Measurements from ENCODE around the gene TAF7. TPM values are rescaled to one million over a fixed set of nuclear protein-coding genes. Genes with fewer than 3 reads are reported as not detected.
"Not testable (repeated sequence)": the region's sequence is repeated elsewhere in the genome, so short reads cannot be mapped to it uniquely, and the experiment has no call there.

TAF7 gene
- total RNA-seq, 2 experiments from 2014 or later = 86.2 to 95.9 TPM

GRCh38 chr5:141349917-141350619, 29.5 kb upstream of the TAF7 start, which contains the start of gene PCDHGB1:
Gene PCDHGB1, plus strand, starts transcription at chr5:141350099. Its CDS starts 162 bp downstream, at chr5:141350261.
- Mint-ChIP-seq H3K27ac (no peak within 1 kb of the TSS), H3K9me3 (peaks cover 15% of the 10 kb centered on the region), H3K36me3 (peaks cover 2% of the 10 kb centered on the region), H3K4me3 (peak within 1 kb of the TSS; percentile 54), H3K4me1 (no peaks in the 10 kb centered on the region), H3K27me3 (peaks cover 38% of the 10 kb centered on the region)
- ATAC-seq (ENCODE audit: low read depth) (peak; percentile 66), DNase-seq (no peak)
- POLR2A ChIA-PET = no interaction called here

GRCh38 chr5:141346017-141346416, 25.4 kb upstream of the TAF7 start:
- H3K27ac Mint-ChIP-seq; H3K36me3 Mint-ChIP-seq; ATAC-seq (ENCODE audit: low read depth); H3K4me1 Mint-ChIP-seq; DNase-seq; H3K4me3 Mint-ChIP-seq; POLR2A ChIA-PET: not testable (repeated sequence)
- H3K27me3 Mint-ChIP-seq = peaks cover 38% of the 10 kb centered on the region
- H3K9me3 Mint-ChIP-seq = peaks cover 16% of the 10 kb centered on the region

GRCh38 chr5:141345327-141345726, 24.7 kb upstream of the TAF7 start:
- H3K4me3 Mint-ChIP-seq = no peak overlapping the region
- ATAC-seq (ENCODE audit: low read depth) (no peak), DNase-seq (no peak)
- H3K4me1 Mint-ChIP-seq = peaks cover 1% of the 10 kb centered on the region
- peak overlapping the region; percentile 6 for H3K27ac Mint-ChIP-seq
- H3K9me3 Mint-ChIP-seq = peaks cover 16% of the 10 kb centered on the region
- POLR2A ChIA-PET = no interaction called here
- peaks cover 2% of the 10 kb centered on the region for H3K36me3 Mint-ChIP-seq
- H3K27me3 Mint-ChIP-seq = peaks cover 39% of the 10 kb centered on the region

- POLR2A ChIA-PET = no interaction called here
- H3K4me3 Mint-ChIP-seq = peak overlapping the region; percentile 62
- peaks cover 37% of the 10 kb centered on the region for H3K27me3 Mint-ChIP-seq
- ATAC-seq (ENCODE audit: low read depth) = no peak
- peaks cover 1% of the 10 kb centered on the region for H3K4me1 Mint-ChIP-seq
- peaks cover 4% of the 10 kb centered on the region for H3K36me3 Mint-ChIP-seq
- H3K9me3 Mint-ChIP-seq = peaks cover 19% of the 10 kb centered on the region
- DNase-seq = no peak
- H3K27ac Mint-ChIP-seq = no peak overlapping the region
These were observed 23.4 kb upstream of the TAF7 start for GRCh38 chr5:141343953-141344463.

GRCh38 chr5:141343242-141343952, 22.8 kb upstream of the TAF7 start, which contains the start of gene PCDHGA3:
Gene PCDHGA3, plus strand, starts transcription at chr5:141343829. Its CDS starts 205 bp downstream, at chr5:141344034.
- peaks cover 20% of the 10 kb centered on the region for H3K9me3 Mint-ChIP-seq
- ATAC-seq (ENCODE audit: low read depth) (no peak), DNase-seq (no peak)
- H3K4me3 Mint-ChIP-seq = peak within 1 kb of the TSS; percentile 62
- peaks cover 4% of the 10 kb centered on the region for H3K36me3 Mint-ChIP-seq
- peaks cover 3% of the 10 kb centered on the region for H3K4me1 Mint-ChIP-seq
- POLR2A ChIA-PET = no interaction called here
- H3K27me3 Mint-ChIP-seq = peaks cover 42% of the 10 kb centered on the region
- H3K27ac Mint-ChIP-seq = no peak within 1 kb of the TSS

GRCh38 chr5:141342773-141343172, 22.2 kb upstream of the TAF7 start:
- POLR2A ChIA-PET = no interaction called here
- Mint-ChIP-seq H3K4me1 (peaks cover 3% of the 10 kb centered on the region), H3K9me3 (peaks cover 25% of the 10 kb centered on the region), H3K4me3 (no peak overlapping the region), H3K27ac (no peak overlapping the region), H3K27me3 (peaks cover 48% of the 10 kb centered on the region), H3K36me3 (peaks cover 4% of the 10 kb centered on the region)
- ATAC-seq (ENCODE audit: low read depth) (no peak), DNase-seq (no peak)

- H3K27ac Mint-ChIP-seq; ATAC-seq (ENCODE audit: low read depth); POLR2A ChIA-PET; DNase-seq; H3K4me1 Mint-ChIP-seq; H3K36me3 Mint-ChIP-seq; H3K4me3 Mint-ChIP-seq: not testable (repeated sequence)
- Mint-ChIP-seq H3K9me3 (peaks cover 20% of the 10 kb centered on the region), H3K27me3 (peaks cover 46% of the 10 kb centered on the region)
These were observed 20.3 kb upstream of the TAF7 start for GRCh38 chr5:141340781-141341354.

GRCh38 chr5:141338538-141339306, 18.1 kb upstream of the TAF7 start, which contains the start of gene PCDHGA2:
Gene PCDHGA2, plus strand, starts transcription at chr5:141338760.
- Mint-ChIP-seq H3K27ac (no peak within 1 kb of the TSS), H3K4me3 (peak within 1 kb of the TSS; percentile 28), H3K36me3 (peaks cover 4% of the 10 kb centered on the region), H3K27me3 (peaks cover 60% of the 10 kb centered on the region), H3K9me3 (peaks cover 15% of the 10 kb centered on the region), H3K4me1 (peaks cover 3% of the 10 kb centered on the region)
- no peak for DNase-seq
- no peak for ATAC-seq (ENCODE audit: low read depth)
- POLR2A ChIA-PET = interaction anchor here (0.6 to 1.3 kb wide), 3 partner anchors 9 to 115 kb away, joined by 3 to 4 read pairs (median 3); partner anchors contain the start of gene PCDHB14

GRCh38 chr5:141332571-141332970, 12.0 kb upstream of the TAF7 start:
- DNase-seq; H3K4me1 Mint-ChIP-seq; H3K27ac Mint-ChIP-seq; H3K36me3 Mint-ChIP-seq; H3K4me3 Mint-ChIP-seq; POLR2A ChIA-PET; ATAC-seq (ENCODE audit: low read depth): not testable (repeated sequence)
- peaks cover 16% of the 10 kb centered on the region for H3K9me3 Mint-ChIP-seq
- H3K27me3 Mint-ChIP-seq = peaks cover 62% of the 10 kb centered on the region

GRCh38 chr5:141330299-141331080, 9.9 kb upstream of the TAF7 start, which contains the start of gene PCDHGA1:
Gene PCDHGA1, plus strand, starts transcription at chr5:141330514.
- H3K4me1 Mint-ChIP-seq = peaks cover 5% of the 10 kb centered on the region
- ATAC-seq (ENCODE audit: low read depth) = no peak
- POLR2A ChIA-PET = interaction anchor here (1.8 kb wide), 1 partner anchor 10 kb away, joined by 8 read pairs; the partner anchor contains the start of gene TAF7
- no peak within 1 kb of the TSS for H3K27ac Mint-ChIP-seq
- no peak for DNase-seq
- peaks cover 19% of the 10 kb centered on the region for H3K9me3 Mint-ChIP-seq
- peaks cover 57% of the 10 kb centered on the region for H3K27me3 Mint-ChIP-seq
- no peaks in the 10 kb centered on the region for H3K36me3 Mint-ChIP-seq
- H3K4me3 Mint-ChIP-seq = no peak within 1 kb of the TSS

- H3K4me3 Mint-ChIP-seq = no peak overlapping the region
- no peak for ATAC-seq (ENCODE audit: low read depth)
- H3K27ac Mint-ChIP-seq = no peak overlapping the region
- H3K27me3 Mint-ChIP-seq = peaks cover 41% of the 10 kb centered on the region
- H3K9me3 Mint-ChIP-seq = peaks cover 17% of the 10 kb centered on the region
- peaks cover 5% of the 10 kb centered on the region for H3K4me1 Mint-ChIP-seq
- POLR2A ChIA-PET = interaction anchor here (1.8 kb wide), 1 partner anchor 8 kb away, joined by 6 read pairs; the partner anchor contains the start of gene TAF7
- H3K36me3 Mint-ChIP-seq = no peaks in the 10 kb centered on the region
- no peak for DNase-seq
These were observed 7.6 kb upstream of the TAF7 start for GRCh38 chr5:141328231-141328630.
